HUES64 (cell line): ENCODE measurements around the gene ADAMTS14.

Source experiments
- H3K27ac ChIP-seq: 2 replicates; pipeline ENCODE4 v1.7.0; 2013; ENCODE audit warnings: low read depth, low read length, inconsistent platforms
- H3K27me3 ChIP-seq: 2 replicates; pipeline ENCODE4 v1.6.1; 2013; ENCODE audit warnings: mild to moderate bottlenecking, low read length; ENCODE audit not compliant: insufficient read depth
- H3K36me3 ChIP-seq: 2 replicates; pipeline ENCODE4 v1.6.1; 2013; ENCODE audit warnings: mild to moderate bottlenecking, low read length; ENCODE audit not compliant: insufficient read depth
- H3K4me1 ChIP-seq: 2 replicates; pipeline ENCODE4 v1.6.1; 2013; ENCODE audit warnings: mild to moderate bottlenecking, low read length, moderate library complexity; ENCODE audit not compliant: insufficient read depth
- H3K4me3 ChIP-seq: 2 replicates; pipeline ENCODE4 v1.5.1; 2013; ENCODE audit warnings: mild to moderate bottlenecking, low read length, moderate library complexity
- H3K9ac ChIP-seq: 2 replicates; pipeline ENCODE4 v1.6.1; 2013; ENCODE audit warnings: mild to moderate bottlenecking, low read depth, low read length
- H3K9me3 ChIP-seq: 2 replicates; pipeline ENCODE4 v1.6.1; 2013; ENCODE audit warnings: low read depth, low read length; ENCODE audit not compliant: insufficient read depth
- WGBS: fragments of 150-250, 120-280 bp; methylation state at CpG from one replicate; pipeline ENCODE4 v1.1.7; 2013; ENCODE audit warnings: missing lambda C conversion rate; 5-methylcytosine and 5-hydroxymethylcytosine counted together

The ADAMTS14 gene

GRCh38 chr10:70668454-70668970 lies 3.8 kb upstream of the ADAMTS14 start:
- Histone ChIP-seq H3K9me3 (peaks cover 4% of the 10 kb centered on the region; the same call in 1 of the 2 replicates), H3K4me3 (no peak overlapping the region), H3K4me1 (no peaks in the 10 kb centered on the region; the same call in 1 of the 2 replicates), H3K27me3 (peaks cover 30% of the 10 kb centered on the region), H3K9ac (no peak overlapping the region), H3K27ac (no peak overlapping the region), H3K36me3 (no peaks in the 10 kb centered on the region)
- WGBS = 92% methylated on average over 10 of the region's 10 CpGs

- H3K9ac ChIP-seq = no peak overlapping the region
- no peak overlapping the region for H3K4me3 ChIP-seq
- H3K9me3 ChIP-seq = peaks cover 4% of the 10 kb centered on the region; the same call in 1 of the 2 replicates
- no peak overlapping the region for H3K27ac ChIP-seq
- peaks cover 35% of the 10 kb centered on the region for H3K27me3 ChIP-seq
- no peaks in the 10 kb centered on the region for H3K36me3 ChIP-seq
- no peaks in the 10 kb centered on the region; the same call in 1 of the 2 replicates for H3K4me1 ChIP-seq
These were observed 3.3 kb upstream of the ADAMTS14 start for GRCh38 chr10:70669015-70669414.

- Histone ChIP-seq H3K27me3 (peaks cover 40% of the 10 kb centered on the region), H3K4me3 (no peak overlapping the region), H3K36me3 (no peaks in the 10 kb centered on the region), H3K9me3 (peaks cover 4% of the 10 kb centered on the region; the same call in 1 of the 2 replicates), H3K4me1 (no peaks in the 10 kb centered on the region), H3K9ac (no peak overlapping the region), H3K27ac (no peak overlapping the region)
- WGBS = 86% methylated on average over 7 of the region's 7 CpGs
These were observed 2.5 kb upstream of the ADAMTS14 start for GRCh38 chr10:70669732-70670317.

- peak overlapping the region; percentile 58 for H3K4me3 ChIP-seq
- WGBS = 31% methylated on average over 5 of the region's 5 CpGs
- peaks cover 40% of the 10 kb centered on the region for H3K27me3 ChIP-seq
- H3K36me3 ChIP-seq = no peaks in the 10 kb centered on the region
- H3K9ac ChIP-seq = no peak overlapping the region; the same call in 1 of the 2 replicates
- H3K4me1 ChIP-seq = no peaks in the 10 kb centered on the region
- peaks cover 4% of the 10 kb centered on the region; the same call in 1 of the 2 replicates for H3K9me3 ChIP-seq
- H3K27ac ChIP-seq = no peak overlapping the region
These were observed 614 bp upstream of the ADAMTS14 start for GRCh38 chr10:70671619-70672164.

GRCh38 chr10:70673043-70673928 lies 980 bp downstream of the ADAMTS14 start:
- Histone ChIP-seq H3K27ac (no peak overlapping the region), H3K36me3 (no peaks in the 10 kb centered on the region), H3K4me1 (no peaks in the 10 kb centered on the region), H3K27me3 (peaks cover 40% of the 10 kb centered on the region), H3K9ac (peak overlapping the region; percentile 69; the same call in 1 of the 2 replicates), H3K4me3 (peak overlapping the region; percentile 58), H3K9me3 (no peaks in the 10 kb centered on the region)
- 69% methylated on average over 14 of the region's 14 CpGs for WGBS

- Histone ChIP-seq H3K27me3 (peaks cover 40% of the 10 kb centered on the region), H3K4me3 (no peak overlapping the region), H3K9ac (no peak overlapping the region), H3K4me1 (no peaks in the 10 kb centered on the region), H3K27ac (no peak overlapping the region), H3K9me3 (no peaks in the 10 kb centered on the region), H3K36me3 (no peaks in the 10 kb centered on the region)
- 80% methylated on average over 11 of the region's 11 CpGs for WGBS
These were observed 1.7 kb downstream of the ADAMTS14 start for GRCh38 chr10:70673929-70674559.

GRCh38 chr10:70674560-70675495 lies 2.5 kb downstream of the ADAMTS14 start:
- Histone ChIP-seq H3K9me3 (no peaks in the 10 kb centered on the region), H3K4me3 (no peak overlapping the region), H3K4me1 (no peaks in the 10 kb centered on the region), H3K27ac (no peak overlapping the region), H3K9ac (no peak overlapping the region), H3K27me3 (peaks cover 40% of the 10 kb centered on the region), H3K36me3 (no peaks in the 10 kb centered on the region)
- 93% methylated on average over 23 of the region's 24 CpGs for WGBS

GRCh38 chr10:70675496-70676161 lies 3.3 kb downstream of the ADAMTS14 start:
- no peak overlapping the region for H3K4me3 ChIP-seq
- H3K4me1 ChIP-seq = no peaks in the 10 kb centered on the region
- H3K36me3 ChIP-seq = no peaks in the 10 kb centered on the region
- H3K9me3 ChIP-seq = no peaks in the 10 kb centered on the region
- no peak overlapping the region for H3K27ac ChIP-seq
- WGBS = 83% methylated on average over 13 of the region's 14 CpGs
- H3K9ac ChIP-seq = no peak overlapping the region
- H3K27me3 ChIP-seq = peaks cover 34% of the 10 kb centered on the region

GRCh38 chr10:70676511-70676910 lies 4.2 kb downstream of the ADAMTS14 start:
- WGBS = 90% methylated on average over 6 of the region's 6 CpGs
- H3K27ac ChIP-seq = no peak overlapping the region
- H3K27me3 ChIP-seq = peaks cover 27% of the 10 kb centered on the region
- no peak overlapping the region for H3K9ac ChIP-seq
- H3K36me3 ChIP-seq = no peaks in the 10 kb centered on the region
- H3K4me3 ChIP-seq = no peak overlapping the region
- H3K9me3 ChIP-seq = no peaks in the 10 kb centered on the region
- 0 out of 2 replicates have a peak, but pooled peaks cover 3% of the 10 kb centered on the region for H3K4me1 ChIP-seq

- H3K36me3 ChIP-seq = no peaks in the 10 kb centered on the region
- peaks cover 22% of the 10 kb centered on the region for H3K27me3 ChIP-seq
- 0 out of 2 replicates have a peak, but pooled peaks cover 4% of the 10 kb centered on the region for H3K4me1 ChIP-seq
- no peak overlapping the region for H3K9ac ChIP-seq
- WGBS = 75% methylated on average over 5 of the region's 5 CpGs
- no peak overlapping the region for H3K27ac ChIP-seq
- no peak overlapping the region for H3K4me3 ChIP-seq
- H3K9me3 ChIP-seq = no peaks in the 10 kb centered on the region
These were observed 4.7 kb downstream of the ADAMTS14 start for GRCh38 chr10:70677016-70677415.
